ENCODE results near the gene INVS.

DNA sequence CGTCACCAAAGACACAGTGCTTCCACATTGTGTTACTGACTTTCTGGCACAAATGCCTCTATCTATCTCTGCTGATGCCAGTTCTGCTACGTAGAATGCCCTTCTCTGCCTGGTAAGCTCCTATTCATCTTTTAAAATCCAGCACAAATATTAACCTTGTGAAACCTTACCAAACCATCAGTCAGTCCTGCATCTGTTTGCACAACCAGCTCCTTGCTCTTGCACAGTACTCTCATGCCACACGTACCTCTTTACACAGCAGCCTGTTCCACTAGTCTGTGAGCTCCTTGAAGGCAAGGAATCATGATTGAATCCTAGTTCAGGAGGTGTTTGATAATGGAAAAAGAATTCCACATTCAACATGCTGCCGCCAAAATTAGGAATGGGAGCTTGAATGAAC lies 197.4 kb downstream of the INVS start:
- no peak for TF ChIP-seq GATA2 (IDR thresholded peaks at IDR 0.05; ENCODE audit: low read depth, low read length)
- TF ChIP-seq GATA3 (IDR thresholded peaks at IDR 0.05; ENCODE audit: low read depth, low read length): no peak
